HuH-7.5 (cell line): Measurements from ENCODE around the gene RHEBL1.

Experiments used
- DNase-seq: peaks from one replicate; pipeline ENCODE4 v3.0.0; 2011; ENCODE audit warnings: low spot score

RHEBL1 gene

DNA sequence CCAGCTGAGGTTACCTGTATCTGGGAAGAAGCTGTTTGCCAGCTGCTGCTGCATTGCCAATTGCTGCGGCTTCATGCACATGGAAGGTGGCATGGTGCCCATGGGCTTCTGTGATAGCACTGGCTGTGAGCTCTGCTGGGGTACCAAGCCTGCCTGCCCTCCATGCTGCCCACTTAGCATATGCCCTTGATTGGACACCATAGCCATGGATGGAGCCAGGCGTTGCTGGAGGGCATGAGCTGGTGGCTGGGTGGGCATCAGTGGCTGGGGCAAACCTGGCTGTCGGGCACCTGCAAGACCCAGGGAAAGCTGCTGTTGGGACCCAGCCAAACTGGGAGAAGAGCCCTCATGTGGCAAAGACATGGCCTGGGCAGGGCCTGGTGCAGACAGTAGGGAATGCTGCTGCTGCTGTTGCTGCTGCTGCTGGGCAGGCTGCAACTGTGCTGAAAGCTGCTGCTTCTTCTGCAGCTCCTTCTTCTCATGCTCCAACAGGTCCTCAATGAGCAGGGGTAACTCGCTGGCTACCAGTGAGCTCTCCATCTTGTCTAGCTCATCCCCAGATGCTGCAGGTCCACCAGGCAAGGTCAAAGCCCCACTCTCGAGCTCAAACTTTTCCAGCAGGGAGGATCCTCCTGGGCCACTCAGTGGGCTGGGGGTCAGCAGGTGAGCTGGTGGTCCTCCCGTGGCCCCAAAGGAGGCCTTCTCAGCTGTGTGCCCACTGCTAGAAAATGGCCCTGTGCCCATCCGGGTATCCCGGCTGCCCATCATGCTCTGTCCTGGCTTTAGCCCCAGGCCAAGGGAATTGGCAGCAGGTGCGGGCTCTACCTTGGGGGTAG lies 32.5 kb downstream of the RHEBL1 start:
- DNase-seq = no peak

DNA sequence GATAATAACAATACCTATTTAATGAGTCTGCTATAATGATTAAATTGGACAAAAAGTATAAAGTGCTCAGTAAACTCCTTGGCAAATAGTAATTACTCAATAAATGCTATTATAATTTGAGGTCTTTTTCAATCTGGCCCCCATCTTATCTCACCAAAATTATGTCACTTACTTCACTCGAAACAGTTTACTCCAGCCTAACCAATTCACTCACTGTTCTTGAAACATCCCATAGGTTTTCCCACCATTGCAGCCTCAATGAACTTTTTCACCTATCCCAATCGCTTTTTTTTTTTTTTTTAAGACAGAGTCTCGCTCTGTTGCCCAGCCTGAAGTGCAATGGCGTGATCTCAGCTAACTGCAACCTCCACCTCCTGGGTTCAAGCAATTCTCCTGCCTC lies 33.8 kb downstream of the RHEBL1 start:
- no peak for DNase-seq

DNA sequence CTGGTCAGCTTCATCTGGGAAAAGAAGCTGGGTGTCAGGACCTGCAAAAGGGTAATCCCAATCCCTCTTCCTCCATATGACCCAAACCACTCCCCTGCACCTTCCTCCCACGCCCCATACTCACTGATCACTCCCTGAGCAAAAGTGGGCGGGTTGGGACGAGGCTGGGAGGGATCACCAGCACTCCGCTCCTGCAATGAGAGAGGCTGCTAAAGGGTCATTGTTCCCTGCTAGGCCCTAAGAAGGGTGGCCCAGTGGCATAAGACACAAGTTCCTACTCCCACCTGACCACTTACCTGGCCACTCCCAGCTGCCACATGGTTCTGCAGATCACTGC lies 35.5 kb downstream of the RHEBL1 start:
- DNase-seq = no peak

DNA sequence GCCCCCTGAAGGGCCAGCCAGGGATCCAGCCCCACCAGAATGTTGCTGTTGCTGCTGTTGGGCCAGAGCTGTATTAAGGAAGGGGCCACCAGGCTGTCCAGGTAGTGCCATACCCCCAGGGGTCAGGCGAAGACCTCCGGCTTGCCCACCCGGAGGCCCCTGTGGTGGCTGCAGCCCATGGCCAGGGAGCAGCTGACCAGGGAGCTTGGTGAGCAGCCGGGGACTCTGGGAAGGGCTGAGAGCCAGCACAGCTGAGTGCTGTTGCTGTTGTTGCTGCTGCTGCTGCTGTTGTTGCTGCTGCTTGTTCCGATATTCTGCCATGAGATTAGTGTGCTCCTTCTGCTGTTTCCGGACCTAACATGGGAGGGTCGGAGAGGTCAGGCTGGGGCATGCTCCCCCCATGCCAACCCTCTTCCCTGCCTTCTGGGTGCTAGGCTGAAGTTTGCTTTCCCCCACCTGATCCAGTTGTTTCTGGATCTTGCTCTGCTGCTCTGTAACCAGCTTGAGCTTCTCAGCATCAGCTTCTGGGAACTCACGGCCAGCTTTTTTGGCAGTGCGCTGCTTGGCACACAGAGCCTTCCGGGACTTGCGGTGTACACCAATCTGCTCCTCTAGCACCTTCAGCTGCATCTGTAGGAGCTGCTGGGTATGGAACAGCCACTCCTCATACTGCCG lies 36.0 kb downstream of the RHEBL1 start:
- no peak for DNase-seq

GRCh38 chr12:49032679-49033447 lies 36.9 kb downstream of the RHEBL1 start:
- no peak for DNase-seq

DNA sequence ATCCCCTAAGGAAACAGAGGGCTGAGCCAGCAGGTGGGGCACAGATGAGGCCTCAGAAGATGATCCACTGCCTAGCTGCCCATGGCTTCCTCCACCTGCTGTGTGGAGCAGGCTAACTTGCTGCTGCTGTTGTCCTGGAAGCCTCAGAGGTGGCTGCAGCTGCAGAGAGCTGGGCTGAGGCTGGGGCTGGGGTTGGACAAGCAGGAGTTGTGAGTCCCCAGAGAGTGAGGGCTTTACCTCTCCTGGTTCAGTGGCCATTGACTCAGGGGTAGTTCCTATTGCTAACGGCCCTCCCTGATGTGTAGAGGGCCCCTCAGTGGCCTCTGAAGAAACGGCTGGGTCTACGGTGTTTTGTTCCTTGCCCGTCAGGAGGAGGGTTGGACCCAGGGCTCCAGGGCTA lies 37.5 kb downstream of the RHEBL1 start:
- no peak for DNase-seq

DNA sequence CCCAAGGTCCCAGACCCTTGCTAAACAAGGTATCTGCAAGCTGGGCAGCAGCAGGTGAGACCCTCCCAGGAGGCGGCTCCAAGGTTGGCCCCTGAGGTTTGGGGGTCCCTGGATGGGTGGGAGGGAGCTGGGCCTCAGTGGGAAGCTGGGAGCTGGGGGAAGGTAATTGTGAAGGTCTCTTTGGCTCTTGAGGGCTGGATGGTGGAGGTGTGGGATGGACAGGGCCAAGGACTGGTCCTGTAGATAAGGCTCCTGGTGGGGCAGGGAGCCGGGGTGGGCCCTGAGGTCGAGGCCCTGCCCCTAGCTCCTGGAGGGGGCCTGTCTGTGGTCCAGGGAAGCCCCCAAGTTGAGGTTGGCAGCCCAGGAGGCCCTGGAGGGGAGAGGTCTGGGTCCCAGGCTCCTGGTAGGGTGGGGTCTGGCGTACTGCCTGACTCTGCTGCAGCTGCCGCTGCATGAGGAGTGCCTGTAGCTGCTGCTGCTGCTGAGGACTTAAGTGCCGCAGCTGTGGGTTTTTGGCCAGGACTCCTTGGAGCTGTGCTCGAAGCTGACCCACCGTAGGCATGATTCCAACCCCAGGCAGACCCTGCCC lies 38.1 kb downstream of the RHEBL1 start:
- no peak for DNase-seq

- DNase-seq = no peak
Measured at GRCh38 chr12:49030714-49031572, 38.8 kb downstream of the RHEBL1 start.

- DNase-seq = no peak
Measured at GRCh38 chr12:49030119-49030518, 39.7 kb downstream of the RHEBL1 start.

GRCh38 chr12:49028666-49029275 lies 41.0 kb downstream of the RHEBL1 start:
- DNase-seq = no peak

DNA sequence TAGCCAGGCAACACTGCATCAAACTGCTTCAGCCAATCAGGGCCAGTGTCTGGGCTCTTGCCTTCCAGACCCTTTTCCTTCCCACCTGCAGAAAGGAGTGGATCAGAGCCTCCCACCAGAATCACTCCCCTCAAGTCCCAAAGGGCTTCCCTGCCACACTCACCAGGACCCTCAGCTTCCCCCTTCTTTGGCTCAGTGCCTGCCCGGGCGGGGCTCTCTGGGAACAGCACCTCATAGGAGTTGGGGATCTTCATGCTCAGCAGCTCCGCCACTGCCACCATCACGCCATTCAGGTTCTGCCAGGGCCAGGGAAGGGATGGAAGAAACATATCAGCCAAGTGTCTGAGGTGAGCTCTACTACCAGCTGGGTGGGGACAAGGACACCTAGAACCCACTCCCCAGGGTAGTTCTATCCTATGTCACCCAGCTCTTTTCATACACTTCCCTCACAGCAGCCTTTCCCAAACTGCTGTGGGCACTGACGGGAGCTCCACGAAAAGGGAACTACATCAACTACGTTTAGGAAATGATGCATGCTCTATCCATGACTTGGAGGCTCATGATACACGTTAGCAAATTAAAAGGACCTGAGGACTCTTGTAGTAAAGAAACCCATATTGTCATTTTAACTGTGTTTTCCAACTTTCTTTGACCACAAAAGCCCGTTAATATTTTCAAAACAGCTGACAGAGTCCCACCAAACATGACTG lies 41.8 kb downstream of the RHEBL1 start:
- DNase-seq = no peak

DNA sequence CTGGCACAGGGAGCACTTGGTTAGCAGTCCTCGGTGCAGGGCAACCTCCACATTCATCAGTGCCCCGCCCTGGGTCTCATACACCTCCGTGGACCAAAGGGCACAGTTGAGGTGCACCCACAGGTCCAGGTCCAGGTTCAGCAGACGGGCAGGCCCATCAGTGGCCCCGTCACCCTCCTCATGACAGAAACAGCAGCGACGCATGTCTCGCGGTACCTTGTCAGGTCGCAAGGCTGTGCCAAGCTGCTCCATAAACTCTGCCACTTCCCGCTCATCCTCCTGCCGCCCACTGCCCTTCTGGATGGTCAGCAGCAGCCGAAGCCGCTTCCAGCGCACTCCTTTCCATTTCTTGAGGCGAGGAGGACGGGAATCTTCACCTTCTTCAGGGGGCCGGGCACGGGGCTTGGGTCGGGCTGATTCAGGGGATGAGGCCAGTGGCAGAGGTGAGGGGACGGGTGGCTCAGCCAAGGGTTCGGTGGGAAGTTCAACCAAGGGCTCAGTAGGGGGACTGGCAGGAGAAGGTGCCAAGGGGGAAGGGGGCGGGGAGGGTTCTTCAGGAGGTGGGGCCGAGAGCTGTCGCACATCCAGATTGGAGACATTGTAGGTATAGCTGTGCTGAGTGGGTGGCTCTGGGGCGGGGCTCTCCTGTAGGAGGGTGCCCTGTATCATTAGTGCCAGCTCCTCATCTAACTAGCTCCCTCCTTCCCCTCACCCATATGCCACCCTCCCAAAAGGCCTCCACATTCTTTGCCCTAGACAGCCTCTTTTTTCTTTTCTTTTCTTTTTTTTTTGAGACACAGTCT lies 42.9 kb downstream of the RHEBL1 start:
- DNase-seq = no peak

DNA sequence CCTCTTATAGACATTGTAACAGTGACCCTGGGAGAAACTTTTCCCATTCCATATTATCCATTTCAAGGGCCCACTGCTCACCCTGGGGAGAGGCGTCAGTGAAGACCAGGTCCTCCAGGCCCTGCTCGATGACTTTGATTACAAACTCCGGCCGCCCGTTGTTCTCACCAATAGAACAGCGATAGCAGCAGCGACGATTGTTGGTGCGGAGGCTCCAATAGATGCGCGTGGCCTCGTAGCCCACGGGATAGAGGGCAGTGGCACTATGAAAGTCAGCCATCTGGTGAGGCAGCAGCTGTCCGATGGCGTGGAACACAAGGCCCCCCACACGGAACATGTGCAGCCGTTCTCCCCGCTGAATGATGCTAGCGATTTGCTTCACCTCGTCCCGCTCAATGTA lies 43.7 kb downstream of the RHEBL1 start:
- DNase-seq = no peak

GRCh38 chr12:49025463-49025862 lies 44.3 kb downstream of the RHEBL1 start:
- DNase-seq = no peak

DNA sequence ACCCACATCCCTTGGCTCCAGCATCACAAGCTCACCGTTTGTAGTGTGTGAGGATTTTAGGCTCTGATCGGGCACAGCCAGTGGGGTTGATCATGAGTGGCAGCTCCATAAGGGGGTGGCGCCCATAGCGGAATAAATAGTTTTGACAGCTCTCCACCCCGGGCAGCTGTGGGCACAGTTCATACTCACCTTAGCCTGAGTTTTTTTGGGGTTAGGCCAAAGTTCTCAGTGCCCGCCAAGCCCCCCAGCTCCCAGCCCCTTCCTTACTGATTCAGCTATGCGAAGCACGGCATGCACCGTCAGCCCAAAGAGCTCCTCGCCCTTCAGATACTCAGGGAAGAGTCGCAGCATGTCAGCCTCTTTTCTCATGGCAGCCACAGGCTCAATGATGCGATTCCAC lies 45.2 kb downstream of the RHEBL1 start:
- DNase-seq = no peak

- DNase-seq = no peak
Measured at GRCh38 chr12:49023812-49024211, 46.0 kb downstream of the RHEBL1 start.

DNA sequence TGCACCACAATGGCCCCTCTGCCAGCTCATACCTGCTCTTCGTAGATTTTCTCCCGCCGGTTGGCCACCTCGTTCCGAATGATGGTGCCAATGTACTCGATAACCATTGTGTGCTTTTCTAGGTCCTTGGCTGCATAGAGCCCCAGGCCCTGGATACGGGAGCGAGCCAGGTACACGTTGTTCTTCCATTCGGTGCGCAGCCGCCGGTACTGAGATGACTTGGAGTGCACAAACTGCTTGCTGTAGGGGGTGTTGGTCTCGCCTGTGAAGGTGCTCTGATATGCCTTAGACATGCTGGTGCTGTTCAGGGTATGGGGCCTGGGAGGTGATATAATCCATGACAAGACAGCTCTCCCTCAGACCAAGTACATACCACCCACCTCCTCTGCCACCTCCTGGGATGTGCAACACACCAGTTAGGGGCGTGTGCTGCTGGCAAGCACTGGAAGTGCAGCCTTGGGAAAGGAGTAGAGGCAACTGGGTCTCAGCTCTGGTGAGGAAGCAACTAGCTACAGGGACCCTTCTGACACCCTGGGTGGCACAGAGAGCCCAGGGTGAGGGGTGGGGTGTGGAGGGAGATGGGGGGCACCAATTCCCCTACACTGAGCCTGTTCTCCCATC lies 47.1 kb downstream of the RHEBL1 start:
- no peak for DNase-seq

DNA sequence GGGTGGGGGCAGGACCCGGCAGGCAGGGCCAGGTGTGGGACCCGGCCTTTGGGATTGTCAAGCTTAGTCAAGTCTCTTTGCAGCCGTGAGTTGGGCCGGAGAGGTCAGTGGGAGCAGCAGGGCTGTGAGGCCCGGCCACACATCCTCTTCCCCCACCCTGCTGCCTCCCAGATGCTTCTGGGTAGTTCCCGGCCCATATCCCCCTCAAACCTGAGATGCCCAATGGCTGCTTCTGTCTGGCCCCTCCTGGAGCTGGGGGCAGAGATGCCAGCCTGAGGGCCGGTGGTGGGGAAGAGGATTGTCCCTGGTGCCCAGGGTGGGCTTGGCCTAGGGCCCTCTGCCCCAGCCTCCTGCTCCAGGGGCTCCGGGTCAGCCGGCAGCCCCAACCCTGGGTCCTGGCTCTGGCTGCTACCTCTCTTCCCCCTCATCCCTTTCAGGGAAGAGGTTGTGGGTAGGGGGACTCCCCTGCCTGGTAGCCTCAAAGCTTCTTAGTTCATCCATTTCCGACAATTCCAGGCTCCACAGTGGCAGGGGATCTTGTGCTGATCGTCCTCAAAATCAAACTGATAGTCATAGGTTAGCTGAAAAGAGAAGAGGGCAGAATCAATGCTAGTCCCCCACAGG lies 48.4 kb downstream of the RHEBL1 start:
- no peak for DNase-seq

GRCh38 chr12:49020441-49020840 lies 49.3 kb downstream of the RHEBL1 start:
- no peak for DNase-seq
